HepG2 (cell line): ENCODE data around the gene CACNA1I. TPM values are rescaled to one million over a fixed set of nuclear protein-coding genes. Genes with fewer than 3 reads are reported as not detected.

ENCODE experiments used
- ATAC-seq: fragments of 200-7000 bp; cut with Tn5 transposase; 3 replicates; pipeline ENCODE4 v1.9.1; 2020; ENCODE audit warnings: mild to moderate bottlenecking, moderate library complexity
- BruUV-seq: library from RNA; stranded (reverse); fragments of 400-500 nt; replicated peaks from 2 replicates; lab custom pipeline; 2021; lab: Mats Ljungman, UMichigan
- CTCF ChIA-PET: fragments of 300-600 bp; formaldehyde crosslinking; extraction: SDS; loops from one replicate; lab custom pipeline; 2021; ENCODE audit warnings: low total read pairs, inconsistent platforms, low intra/inter-chr PET ratio; lab: Yijun Ruan, JAX
- POLR2A ChIA-PET: fragments of 350-600 bp; sonication (Branson Sonifier 250); formaldehyde crosslinking; loops from one replicate; lab custom pipeline; 2020; ENCODE audit warnings: antibody characterized with exemption, inconsistent platforms; lab: Yijun Ruan, JAX
- DNase-seq: peaks from one replicate; pipeline ENCODE4 v3.0.0-alpha.2; 2015; ENCODE audit warnings: low spot score
- FAIRE-seq: peaks from 3 replicates; lab custom pipeline; 2011; peaks lifted over from hg19 to GRCh38; lab: Jason Lieb, UNC
- H2AFZ ChIP-seq: one replicate; pipeline ENCODE4 v1.6.1; 2011; ENCODE audit warnings: low read length, inconsistent platforms
- H3K27ac ChIP-seq: fragments of 300-600 bp; 3 replicates; pipeline ENCODE4 v1.8.0; 2011; ENCODE audit warnings: mixed run types, mild to moderate bottlenecking, mixed read lengths, low read length, inconsistent platforms; ENCODE audit not compliant: insufficient read depth; ENCODE audit errors: extremely low read length
- H3K27me3 ChIP-seq, 2 experiments: fragments of 200-600 bp in 1 of 2; 2 replicates in 1 of 2; 3 replicates in 1 of 2; pipeline versions ENCODE4 v1.6.0 to v1.8.0; 2011; ENCODE audit warnings: low read length in 2 of 2, mild to moderate bottlenecking in 2 of 2, moderate library complexity in 2 of 2, inconsistent platforms in 1 of 2; ENCODE audit not compliant: insufficient read depth in 2 of 2, control insufficient read depth in 1 of 2
- H3K36me3 ChIP-seq, 2 experiments: fragments of 200-600 bp in 1 of 2; replicated peaks in 1 of 2; 2 replicates in 1 of 2; 3 replicates in 1 of 2; pipeline versions ENCODE4 v1.5.1 to v1.8.0; 2011; ENCODE audit warnings: low read length in 2 of 2, inconsistent platforms in 1 of 2; ENCODE audit not compliant: insufficient read depth in 2 of 2, control insufficient read depth in 1 of 2
- H3K4me1 ChIP-seq: 2 replicates; pipeline ENCODE4 v1.5.1; 2012; ENCODE audit warnings: low read length, inconsistent platforms; ENCODE audit not compliant: insufficient read depth
- H3K4me2 ChIP-seq: 2 replicates; pipeline ENCODE4 v1.6.0; 2011; ENCODE audit warnings: low read depth, low read length, inconsistent platforms
- H3K4me3 ChIP-seq, 3 experiments: fragments of 200-600 bp in 1 of 3; sonication (generic), shearing (Covaris generic) in 1 of 3; replicated peaks in 1 of 3; 2 replicates each; pipeline ENCODE4 v1.5.1; 2011 to 2016; ENCODE audit warnings: low read length in 3 of 3, inconsistent platforms in 2 of 3, low read depth in 2 of 3, mild to moderate bottlenecking in 2 of 3, control low read depth in 1 of 3, mixed read lengths in 1 of 3; ENCODE audit not compliant: insufficient read depth in 1 of 3
- H3K79me2 ChIP-seq: one replicate; pipeline ENCODE4 v1.6.1; 2011; ENCODE audit warnings: low read length, inconsistent platforms; ENCODE audit not compliant: insufficient read depth
- H3K9ac ChIP-seq: 2 replicates; pipeline ENCODE4 v1.6.0; 2011; ENCODE audit warnings: mild to moderate bottlenecking, low read depth, low read length, inconsistent platforms; ENCODE audit not compliant: insufficient read depth
- H3K9me3 ChIP-seq: 2 replicates; pipeline ENCODE4 v1.5.1; 2012; ENCODE audit warnings: mild to moderate bottlenecking, low read length
- H4K20me1 ChIP-seq: 2 replicates; pipeline ENCODE4 v1.6.0; 2011; ENCODE audit warnings: inconsistent platforms, mild to moderate bottlenecking, low read length, moderate library complexity; ENCODE audit not compliant: insufficient read depth
- CENPT ChIP-seq: sonication (generic); formaldehyde crosslinking; IDR thresholded peaks from 2 replicates; pipeline ENCODE4 v1.8.0; 2022; ENCODE audit warnings: low read depth, mild to moderate bottlenecking, moderate library complexity, missing genetic modification reagents
- DPF2 ChIP-seq: sonication (generic); formaldehyde crosslinking; IDR thresholded peaks from 2 replicates; pipeline ENCODE4 v1.4.0; 2020; ENCODE audit warnings: mild to moderate bottlenecking, low read depth, missing genetic modification reagents, borderline replicate concordance
- ERF ChIP-seq: IDR thresholded peaks from 2 replicates; pipeline ENCODE4 v1.6.1; 2018; ENCODE audit warnings: missing biosample characterization, missing genetic modification reagents
- MLLT10 ChIP-seq: sonication (generic); formaldehyde crosslinking; IDR thresholded peaks from 2 replicates; pipeline ENCODE4 v1.4.0; 2020; ENCODE audit warnings: missing genetic modification reagents
- MXI1 ChIP-seq: IDR thresholded peaks from 3 replicates; pipeline ENCODE4 v1.6.1; 2012; ENCODE audit warnings: low read depth, low read length, inconsistent platforms, borderline replicate concordance
- PHF5A ChIP-seq: IDR thresholded peaks from one replicate; pipeline ENCODE4 v1.6.1; 2018; ENCODE audit warnings: low read depth, missing genetic modification reagents; ENCODE audit not compliant: unreplicated experiment
- PPARG ChIP-seq: conservative IDR thresholded peaks from 2 replicates; pipeline ENCODE4 v1.6.1; 2016; ENCODE audit warnings: missing biosample characterization, missing genetic modification reagents
- RBM22 ChIP-seq: fragments of 200-400 bp; formaldehyde crosslinking; optimal IDR thresholded peaks from 2 replicates; pipeline ENCODE3; 2017; ENCODE audit warnings: mild to moderate bottlenecking, low read length, moderate library complexity
- RFX5 ChIP-seq: IDR thresholded peaks from 2 replicates; pipeline ENCODE4 v1.6.1; 2011; ENCODE audit warnings: low read depth, low read length, improper control_type of control experiment
- SOX13 ChIP-seq, 3 experiments: fragments of 450-650 bp in 1 of 3; sonication (generic) in 1 of 3; formaldehyde crosslinking in 1 of 3; IDR thresholded peaks in 2 of 3; conservative IDR thresholded peaks in 1 of 3; 2 replicates each; pipeline versions ENCODE4 v1.5.0 to v1.6.1; 2016 to 2020; ENCODE audit warnings: antibody characterized with exemption in 1 of 3, mild to moderate bottlenecking in 1 of 3, missing compliant biosample characterization in 1 of 3, missing genetic modification reagents in 1 of 3, moderate library complexity in 1 of 3
- TEAD2 ChIP-seq: sonication (generic); formaldehyde crosslinking; IDR thresholded peaks from 2 replicates; pipeline ENCODE4 v1.9.0; 2021; ENCODE audit warnings: missing genetic modification reagents
- TP53 ChIP-seq: sonication (generic); formaldehyde crosslinking; conservative IDR thresholded peaks from 2 replicates; pipeline ENCODE4 v1.4.0; 2020; ENCODE audit warnings: missing genetic modification reagents
- ZBTB21 ChIP-seq: sonication (generic); formaldehyde crosslinking; IDR thresholded peaks from 2 replicates; pipeline ENCODE4 v1.4.0; 2020; ENCODE audit warnings: missing genetic modification reagents
- ZBTB43 ChIP-seq: sonication (generic); formaldehyde crosslinking; conservative IDR thresholded peaks from 2 replicates; pipeline ENCODE4 v1.4.0; 2020; ENCODE audit warnings: missing genetic modification reagents
- ZBTB49 ChIP-seq: sonication (generic); formaldehyde crosslinking; IDR thresholded peaks from 2 replicates; pipeline ENCODE4 v1.4.0; 2020; ENCODE audit warnings: missing genetic modification reagents, borderline replicate concordance
- ZKSCAN1 ChIP-seq: fragments of 150-350 bp; IDR thresholded peaks from 2 replicates; pipeline ENCODE4 v1.6.1; 2014; ENCODE audit warnings: low read length
- ZNF501 ChIP-seq: sonication (generic); formaldehyde crosslinking; IDR thresholded peaks from 2 replicates; pipeline ENCODE4 v1.5.1; 2020; ENCODE audit warnings: mild to moderate bottlenecking, moderate library complexity, missing genetic modification reagents
- ZNF513 ChIP-seq: sonication (generic); formaldehyde crosslinking; conservative IDR thresholded peaks from 2 replicates; pipeline ENCODE4 v1.5.0; 2020; ENCODE audit warnings: missing genetic modification reagents
- ZNF556 ChIP-seq: sonication (generic); formaldehyde crosslinking; IDR thresholded peaks from 2 replicates; pipeline ENCODE4 v1.4.0; 2020; ENCODE audit warnings: mild to moderate bottlenecking, missing genetic modification reagents, borderline replicate concordance
- WGBS: methylation state at CpG from one replicate; pipeline ENCODE4 v1.1.6; 2017; ENCODE audit warnings: low lambda C conversion rate; 5-methylcytosine and 5-hydroxymethylcytosine counted together
- in situ Hi-C: cut with HindIII; loops from 2 replicates; pipeline ENCODE4 v1.10.0; 2017; ENCODE audit warnings: low pct_unique_long_range_greater_than_20kb; ENCODE audit not compliant: extremely low pct_ligation_motif_present
- intact Hi-C: fragments of 100-400 bp; cut with micrococcal nuclease; formaldehyde crosslinking; loops from one replicate; pipeline ENCODE4 v1.10.0; 2022; ENCODE audit not compliant: unreplicated experiment
- polyA plus RNA-seq, 8 experiments: library from polyadenylated mRNA; depleted of rRNA in 3 of 8; stranded (reverse) in 7 of 8; unstranded in 1 of 8; fragments of >200 nt; fragmentation: Illumina TruSeq in 4 of 8; extraction: Trizol in 4 of 8; gene quantifications; 2 replicates each; pipeline versions ENCODE4 v1.2.1 to v1.2.3, GENCODE V29; 2011 to 2016; ENCODE audit warnings: low read depth in 4 of 8, missing spikeins in 1 of 8, mixed read lengths in 1 of 8; ENCODE audit not compliant: insufficient read depth in 1 of 8
- total RNA-seq, 5 experiments: library from RNA; depleted of rRNA; stranded (reverse); fragments of >200 nt; fragmentation: Illumina TruSeq; extraction: Trizol; gene quantifications; 2 replicates each; pipeline ENCODE4 v1.2.3, GENCODE V29; 2016; ENCODE audit warnings: low read depth in 1 of 5

CACNA1I gene
- total and polyA plus RNA-seq, 2 of the 13 experiments (the other 11 are each of a cell fraction or from before 2014, with no cell fraction given), result not detected

GRCh38 chr22:39645532-39645931 is 75.0 kb downstream of the CACNA1I start (continued):
- TF ChIP-seq RFX5 (no peak), PHF5A (CRISPR knock-in tag) (no peak), SOX13 (IDR thresholded peaks at IDR 0.05) (no peak), SOX13 (CRISPR knock-in tag; conservative IDR thresholded peaks at IDR 0.05 in 1 of 2, IDR thresholded peaks at IDR 0.05 in 1 of 2) (no peak), DPF2 (CRISPR knock-in tag) (no peak), MLLT10 (CRISPR knock-in tag) (no peak), CENPT (CRISPR knock-in tag) (no peak)

- H3K4me1 ChIP-seq, result no peaks in the 10 kb centered on the region
- 46% methylated on average over 16 of the region's 31 CpGs for WGBS
- no peak for FAIRE-seq
- no peak overlapping the region for H3K4me3 ChIP-seq
- H2AFZ ChIP-seq, result no peak overlapping the region
- H3K36me3 ChIP-seq, result no peaks in the 10 kb centered on the region
- H3K9ac ChIP-seq, result no peak overlapping the region
- H3K9me3 ChIP-seq, result no peaks in the 10 kb centered on the region
- no peaks in the 10 kb centered on the region; the same call in 1 of the 2 replicates for H4K20me1 ChIP-seq
- no TSS peak for BruUV-seq
- ChIA-PET CTCF (no interaction called here), POLR2A (no interaction called here)
- H3K79me2 ChIP-seq, result no peaks in the 10 kb centered on the region
- no peak for DNase-seq
- intact Hi-C loops (no loop called here), in situ Hi-C loops (no loop called here)
- peaks cover 17 to 28% of the 10 kb centered on the region in 2 experiments; a peak in 4 of 5 replicates for H3K27me3 ChIP-seq
- H3K27ac ChIP-seq, result no peak overlapping the region
- no peak overlapping the region for H3K4me2 ChIP-seq
- ATAC-seq, result no peak
- TF ChIP-seq RBM22 (no peak), TP53 (no peak), ZNF556 (CRISPR knock-in tag) (no peak), ZBTB49 (CRISPR knock-in tag) (no peak), ZNF501 (CRISPR knock-in tag) (no peak), PPARG (no peak), ZBTB43 (CRISPR knock-in tag) (no peak), ZNF513 (CRISPR knock-in tag) (no peak), MXI1 (no peak), TEAD2 (CRISPR knock-in tag) (no peak), ZBTB21 (CRISPR knock-in tag) (no peak), ERF (CRISPR knock-in tag) (no peak), ZKSCAN1 (no peak)
These were observed 76.0 kb downstream of the CACNA1I start for GRCh38 chr22:39646398-39647063.
